Anterior cingulate cortex (tissue), 58 donors: Measurements from ENCODE around the gene SMPD2.

Experiments used
- DNase-seq, 58 donors: peaks; one replicate each; lab custom pipeline; 2025; lab: John Stamatoyannopoulos, UW

Gene SMPD2

GRCh38 chr6:109480993-109481480 is 40.5 kb downstream of the SMPD2 start:
- DNase-seq, result no peak

DNA sequence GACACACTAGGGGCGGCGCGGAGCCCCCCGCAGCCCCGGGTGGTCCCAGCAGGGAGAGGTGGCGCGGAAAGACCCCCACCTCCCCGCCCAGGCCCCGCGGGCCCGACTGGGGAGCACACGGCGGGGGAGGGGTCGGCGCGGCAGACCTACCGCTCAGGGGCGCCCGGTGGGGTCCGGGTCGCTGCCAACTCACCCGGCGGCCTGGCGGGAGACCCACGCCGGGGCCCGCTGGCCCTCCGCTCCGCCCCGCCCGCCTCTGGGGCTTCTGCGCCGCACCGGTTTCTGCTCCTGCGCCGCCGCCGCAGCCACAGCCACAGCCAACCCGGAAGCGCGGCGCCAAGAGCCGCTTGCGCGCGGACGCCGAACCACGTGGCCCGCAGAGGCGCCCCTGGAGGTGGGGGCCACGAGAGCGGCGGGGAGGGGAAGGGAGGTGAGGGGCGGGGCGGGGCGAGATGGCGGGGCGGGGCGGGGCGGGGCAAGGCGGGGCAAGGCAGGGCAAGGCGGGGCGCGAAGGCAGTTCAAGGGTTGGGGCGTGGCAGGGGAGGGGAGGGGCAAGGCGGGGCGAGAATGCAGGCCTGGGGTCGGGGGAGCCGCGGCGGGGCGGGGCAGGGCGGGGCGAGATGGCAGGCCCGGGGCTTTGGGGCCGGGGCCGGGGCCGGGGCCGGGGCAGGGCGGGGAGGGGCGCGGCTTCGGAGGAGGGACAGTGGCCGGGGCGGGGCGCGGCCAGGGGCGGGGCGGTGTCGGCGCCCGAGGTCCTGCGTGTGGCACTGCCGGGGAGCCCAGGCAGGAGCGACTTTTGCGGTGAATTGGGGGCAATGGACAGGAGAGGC is 42.6 kb downstream of the SMPD2 start, which contains the start of gene ZBTB24:
ZBTB24 (minus strand) TSS at position 315 of the 830 bp plus-strand sequence. CDS start 1,193 bp downstream, outside the sequence.
- peak; percentile 9 to 92 (median 83) for DNase-seq

DNA sequence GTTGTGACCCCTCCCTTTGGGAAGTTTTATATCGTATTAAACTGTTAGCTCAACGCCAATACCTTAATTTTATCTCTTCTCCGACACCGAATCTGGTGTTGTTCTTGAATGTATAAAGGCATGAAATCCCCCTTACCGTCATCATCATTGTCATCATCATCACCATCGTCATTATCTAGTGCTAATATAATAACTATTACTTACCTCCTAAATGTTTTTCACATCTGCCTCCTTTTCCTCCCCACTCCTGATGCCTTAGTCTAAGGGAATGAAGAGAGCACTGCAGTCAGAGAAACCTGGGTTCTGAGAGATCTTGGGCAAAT is 43.2 kb downstream of the SMPD2 start:
- no peak for DNase-seq

GRCh38 chr6:109484122-109484521 is 43.6 kb downstream of the SMPD2 start:
- no peak for DNase-seq

GRCh38 chr6:109485266-109485935 is 44.9 kb downstream of the SMPD2 start:
- no peak for DNase-seq

DNA sequence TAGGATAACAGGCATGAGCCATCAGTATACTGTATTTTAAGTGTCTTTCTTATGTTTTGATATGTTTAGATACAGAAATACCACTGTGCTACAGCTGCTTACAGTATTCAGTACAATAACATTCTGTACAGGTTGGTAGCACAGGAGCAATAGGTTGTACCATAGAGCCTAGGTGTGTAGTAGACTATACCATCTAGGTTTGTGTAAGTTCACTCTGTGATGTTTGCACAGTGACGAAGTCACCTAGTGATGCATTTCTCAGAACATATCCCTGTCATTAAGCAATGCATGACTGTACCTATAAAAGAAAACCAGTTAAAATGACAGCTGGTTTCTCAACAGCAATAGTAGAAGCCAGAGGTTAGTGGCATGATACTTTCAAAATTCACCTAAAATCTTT is 45.5 kb downstream of the SMPD2 start:
- no peak for DNase-seq

GRCh38 chr6:109488001-109488400 is 47.5 kb downstream of the SMPD2 start:
- DNase-seq, result no peak

- DNase-seq, result no peak
Observed at GRCh38 chr6:109490713-109491112, 50.2 kb downstream of the SMPD2 start.

DNA sequence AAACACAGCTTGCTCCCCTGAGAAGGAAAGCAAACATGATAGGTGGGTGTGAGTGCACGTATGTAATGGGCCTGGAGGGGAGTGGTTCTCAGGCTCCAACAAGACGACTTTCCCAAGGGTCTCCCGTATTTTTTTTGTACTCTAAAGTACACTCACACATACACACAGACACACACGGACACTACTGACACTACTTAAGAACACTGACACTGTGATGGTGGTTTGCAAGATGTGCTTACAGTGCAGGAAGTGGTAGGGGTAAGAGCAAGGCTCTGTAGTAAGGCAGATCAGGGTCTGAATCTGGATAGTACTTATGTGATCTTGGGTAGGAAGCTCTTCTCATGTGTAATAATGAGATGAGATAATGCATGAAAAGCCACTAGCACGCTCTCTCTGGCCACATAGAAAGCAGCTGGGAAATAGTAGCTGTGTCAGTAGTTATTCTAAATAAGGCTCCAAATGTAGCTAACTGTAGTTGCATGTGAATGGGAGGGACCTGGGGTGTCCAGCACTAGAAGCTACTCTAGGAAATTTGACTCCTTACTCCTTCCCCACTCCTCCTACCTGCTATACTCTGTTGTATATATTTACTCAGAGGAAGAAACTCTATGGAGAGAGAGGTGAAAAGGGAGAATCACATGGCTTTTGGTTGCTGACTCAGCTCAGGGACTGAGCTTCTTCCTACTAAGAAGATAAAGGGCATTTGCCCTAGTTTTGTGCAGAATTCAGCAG is 50.8 kb downstream of the SMPD2 start:
- no peak for DNase-seq
